ENCODE data around the gene ADK. TPM values are rescaled to one million over a fixed set of nuclear protein-coding genes. Genes with fewer than 3 reads are reported as not detected.

Gene ADK
- total and polyA plus RNA-seq, 2 donors (not counting 3 experiments of a cell fraction or from before 2014, with no cell fraction given): 11.7 to 46.5 TPM

GRCh38 chr10:74624501-74624900 lies 473.5 kb downstream of the ADK start:
- no peaks in the 10 kb centered on the region for H3K27me3 ChIP-seq (ENCODE audit: control insufficient read depth in 2 of 2, insufficient read depth in 2 of 2, low read length in 2 of 2)
- TF ChIP-seq POLR2A (IDR thresholded peaks at IDR 0.05; ENCODE audit: low read depth, low read length) (no peak), GATA2 (IDR thresholded peaks at IDR 0.05; ENCODE audit: insufficient read depth, insufficient read length, low read depth, low read length) (no peak), MYC (IDR thresholded peaks at IDR 0.05; ENCODE audit: low read depth, low read length) (no peak), MAX (IDR thresholded peaks at IDR 0.05; ENCODE audit: insufficient read depth, insufficient read length) (no peak), JUN (IDR thresholded peaks at IDR 0.05; ENCODE audit: borderline replicate concordance, insufficient read depth, insufficient read length, low read depth) (no peak), POLR2AphosphoS5 (IDR thresholded peaks at IDR 0.05; ENCODE audit: insufficient read depth, low read depth, low read length) (no peak), FOS (IDR thresholded peaks at IDR 0.05; ENCODE audit: borderline replicate concordance, insufficient read depth, low read length) (no peak), CTCF (IDR thresholded peaks at IDR 0.05; ENCODE audit: extremely low read depth in 1 of 2, insufficient read depth in 1 of 2, low read depth in 1 of 2, low read length in 2 of 2) (no peak), EZH2 (IDR thresholded peaks at IDR 0.05; ENCODE audit: borderline replicate concordance, low read depth, low read length, severe bottlenecking) (no peak)
- no peak overlapping the region for H2AFZ ChIP-seq (ENCODE audit: low read depth, low read length)
- H4K20me1 ChIP-seq (replicated peaks; ENCODE audit: control insufficient read depth, extremely low read depth, insufficient read depth, low read length): no peaks in the 10 kb centered on the region
- H3K36me3 ChIP-seq (ENCODE audit: control insufficient read depth in 2 of 2, extremely low read depth in 1 of 2, insufficient read depth in 2 of 2, low read length in 2 of 2): no peaks in the 10 kb centered on the region
- no peak overlapping the region for H3K4me3 ChIP-seq (replicated peaks in 1 of 3; ENCODE audit: insufficient read depth in 1 of 3, low read depth in 1 of 3, low read length in 3 of 3)
- ChIA-PET POLR2A (no interaction called here), CTCF (interaction anchor here (0.9 to 1.0 kb wide), 2 partner anchors 14 to 22 kb away, joined by 3 read pairs; no protein-coding TSS in a partner anchor)
- BruUV-seq (replicated peaks): no TSS peak
- H3K79me2 ChIP-seq (ENCODE audit: control insufficient read depth, insufficient read depth, low read length): no peaks in the 10 kb centered on the region
- H3K4me1 ChIP-seq (ENCODE audit: control insufficient read depth, extremely low read depth, insufficient read depth, low read length): no peaks in the 10 kb centered on the region
- H3K4me2 ChIP-seq (ENCODE audit: insufficient read depth, low read length): no peak overlapping the region
- intact Hi-C loops (cut with micrococcal nuclease): no loop called here
- no peak for FAIRE-seq
- no peak overlapping the region for H3K9ac ChIP-seq (replicated peaks; ENCODE audit: extremely low read depth, insufficient read depth, low read length)
- DNase-seq (ENCODE audit: low read depth, low spot score): no peak
- no peaks in the 10 kb centered on the region for H3K9me3 ChIP-seq (replicated peaks; ENCODE audit: control insufficient read depth, insufficient read depth, low read length)
- H3K9me1 ChIP-seq (replicated peaks; ENCODE audit: control insufficient read depth, extremely low read depth, insufficient read depth, low read length): no peaks in the 10 kb centered on the region
- no peak overlapping the region for H3K27ac ChIP-seq (ENCODE audit: insufficient read depth, low read depth, low read length)
- dilution Hi-C loops (cut with MboI; ENCODE audit: extremely low pct_ligation_motif_present, low sequenced_read_pairs): no loop called here

Measured in endothelial cell of umbilical vein (primary cell).